ENCODE results near the gene RAX2.

Gene RAX2

GRCh38 chr19:3722443-3723109, 49.5 kb downstream of the RAX2 start:
- no peak for DNase-seq

- no peak for DNase-seq
Observed at GRCh38 chr19:3721887-3722442, 50.1 kb downstream of the RAX2 start.

GRCh38 chr19:3721131-3721886, 50.7 kb downstream of the RAX2 start:
- peak; percentile 88 for DNase-seq

GRCh38 chr19:3720349-3720917, 51.6 kb downstream of the RAX2 start:
- DNase-seq: no peak

- no peak for DNase-seq
Observed at GRCh38 chr19:3719868-3720267, 52.2 kb downstream of the RAX2 start.

All from hematopoietic multipotent progenitor cell treated with erythropoietin and hydrocortisone succinate and interleukin-3 and kit ligand, for 6 days (in vitro differentiated cells).